ENCODE measurements around the gene ELAVL3. TPM values are rescaled to one million over a fixed set of nuclear protein-coding genes. Genes with fewer than 3 reads are reported as not detected.

The ELAVL3 gene
- total and polyA plus RNA-seq, 2 of the 8 experiments (the other 6 are each of a cell fraction or from before 2014, with no cell fraction given), result 0.80 to 1.0 TPM

DNA sequence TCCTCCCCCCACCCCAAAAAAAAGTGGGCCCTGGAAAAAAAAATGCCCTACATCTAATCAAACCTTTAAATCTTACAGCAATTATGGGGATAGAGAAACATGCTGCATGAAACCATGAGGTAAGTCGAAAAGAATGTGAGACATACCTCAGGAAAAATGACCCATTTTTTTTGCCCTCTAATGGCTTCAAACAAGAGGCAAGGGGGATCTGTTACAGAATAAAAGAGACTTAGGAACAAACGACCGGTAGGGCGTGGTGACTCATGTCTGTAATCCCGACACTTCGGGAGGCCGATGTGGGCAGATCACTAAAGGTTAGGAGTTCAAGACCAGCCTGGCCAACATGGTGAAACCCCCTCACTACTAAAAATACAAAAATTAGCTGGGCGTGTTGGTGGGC, 70.2 kb downstream of the ELAVL3 start (continued):
- TF ChIP-seq USF2 (IDR thresholded peaks at IDR 0.05; ENCODE audit: low read length) (no peak), CTBP2 (IDR thresholded peaks at IDR 0.05; ENCODE audit: borderline replicate concordance, insufficient read depth, insufficient read length, low read length) (no peak)
- TF ChIP-seq, protein P1, sequence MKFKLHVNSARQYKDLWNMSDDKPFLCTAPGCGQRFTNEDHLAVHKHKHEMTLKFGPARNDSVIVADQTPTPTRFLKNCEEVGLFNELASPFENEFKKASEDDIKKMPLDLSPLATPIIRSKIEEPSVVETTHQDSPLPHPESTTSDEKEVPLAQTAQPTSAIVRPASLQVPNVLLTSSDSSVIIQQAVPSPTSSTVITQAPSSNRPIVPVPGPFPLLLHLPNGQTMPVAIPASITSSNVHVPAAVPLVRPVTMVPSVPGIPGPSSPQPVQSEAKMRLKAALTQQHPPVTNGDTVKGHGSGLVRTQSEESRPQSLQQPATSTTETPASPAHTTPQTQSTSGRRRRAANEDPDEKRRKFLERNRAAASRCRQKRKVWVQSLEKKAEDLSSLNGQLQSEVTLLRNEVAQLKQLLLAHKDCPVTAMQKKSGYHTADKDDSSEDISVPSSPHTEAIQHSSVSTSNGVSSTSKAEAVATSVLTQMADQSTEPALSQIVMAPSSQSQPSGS (IDR thresholded peaks at IDR 0.05; ENCODE audit: low read length), result no peak
